Suprapubic skin (tissue), 3 donors: ENCODE data around the gene HSPBAP1.

Experiments
- POLR2A ChIP-seq, 2 donors: fragments of 450-650 bp; IDR thresholded peaks; one replicate each; pipeline ENCODE4 v1.6.1; 2017; ENCODE audit warnings: antibody characterized with exemption in 2 of 2, mild to moderate bottlenecking in 2 of 2, moderate library complexity in 2 of 2
- TF ChIP-seq, protein P1 (sequence below), 2 donors: fragments of 200-600 bp in 1 of 2; fragments of 450-650 bp in 1 of 2; sonication (generic) in 1 of 2; IDR thresholded peaks; one replicate each; pipeline ENCODE4 v1.5.1; 2016 to 2019; ENCODE audit warnings: antibody characterized with exemption in 2 of 2, mild to moderate bottlenecking in 1 of 2, moderate library complexity in 1 of 2

DNA sequence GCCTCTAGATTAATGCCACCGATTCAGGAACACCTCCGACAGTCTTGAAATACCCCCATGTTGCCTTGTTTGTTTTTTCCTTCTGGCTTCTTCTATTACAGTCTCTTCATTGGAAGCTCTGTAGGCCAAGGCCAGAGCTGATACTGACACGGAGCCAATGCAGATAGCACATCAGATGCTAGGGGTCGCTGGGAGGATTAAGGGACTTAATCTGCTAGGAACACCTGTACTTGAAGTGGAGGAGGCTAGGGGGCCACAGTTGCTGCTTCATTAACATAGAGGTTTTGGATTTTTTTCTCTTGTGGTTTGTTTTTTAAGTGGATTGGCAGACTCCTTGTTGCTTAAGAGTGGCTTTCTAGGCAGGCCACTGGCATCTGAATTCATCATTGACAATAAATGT lies 63.4 kb downstream of the HSPBAP1 start:
- no peak for TF ChIP-seq POLR2A (IDR thresholded peaks at IDR 0.05)
- TF ChIP-seq, protein P1, sequence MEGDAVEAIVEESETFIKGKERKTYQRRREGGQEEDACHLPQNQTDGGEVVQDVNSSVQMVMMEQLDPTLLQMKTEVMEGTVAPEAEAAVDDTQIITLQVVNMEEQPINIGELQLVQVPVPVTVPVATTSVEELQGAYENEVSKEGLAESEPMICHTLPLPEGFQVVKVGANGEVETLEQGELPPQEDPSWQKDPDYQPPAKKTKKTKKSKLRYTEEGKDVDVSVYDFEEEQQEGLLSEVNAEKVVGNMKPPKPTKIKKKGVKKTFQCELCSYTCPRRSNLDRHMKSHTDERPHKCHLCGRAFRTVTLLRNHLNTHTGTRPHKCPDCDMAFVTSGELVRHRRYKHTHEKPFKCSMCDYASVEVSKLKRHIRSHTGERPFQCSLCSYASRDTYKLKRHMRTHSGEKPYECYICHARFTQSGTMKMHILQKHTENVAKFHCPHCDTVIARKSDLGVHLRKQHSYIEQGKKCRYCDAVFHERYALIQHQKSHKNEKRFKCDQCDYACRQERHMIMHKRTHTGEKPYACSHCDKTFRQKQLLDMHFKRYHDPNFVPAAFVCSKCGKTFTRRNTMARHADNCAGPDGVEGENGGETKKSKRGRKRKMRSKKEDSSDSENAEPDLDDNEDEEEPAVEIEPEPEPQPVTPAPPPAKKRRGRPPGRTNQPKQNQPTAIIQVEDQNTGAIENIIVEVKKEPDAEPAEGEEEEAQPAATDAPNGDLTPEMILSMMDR (IDR thresholded peaks at IDR 0.05) = no peak
